ENCODE measurements around the gene CCL13. TPM values are rescaled to one million over a fixed set of nuclear protein-coding genes. Genes with fewer than 3 reads are reported as not detected.

CCL13 gene
- polyA plus RNA-seq, 1 donor from 2014 or later, result not detected

Other genes starting within 250 kb of the CCL13 start
- not detected for gene CCL2, start 101.2 kb upstream of the CCL13 start, polyA plus RNA-seq
- not detected for gene CCL7, start 86.3 kb upstream of the CCL13 start, polyA plus RNA-seq
- not detected for gene CCL11, start 70.7 kb upstream of the CCL13 start, polyA plus RNA-seq
- gene CCL8, start 37.0 kb upstream of the CCL13 start, polyA plus RNA-seq, result not detected
- not detected for gene CCL1, start 6.8 kb downstream of the CCL13 start, polyA plus RNA-seq
- 0.19 TPM for gene TMEM132E, start 223.1 kb downstream of the CCL13 start, polyA plus RNA-seq